ENCODE measurements around the gene ACAA1. TPM values are rescaled to one million over a fixed set of nuclear protein-coding genes. Genes with fewer than 3 reads are reported as not detected.
A peak's percentile ranks its signal among the peaks of the same experiment; 100 is the strongest.

The ACAA1 gene
- total RNA-seq, 4 donors from 2014 or later, result 123 to 324 (median 186) TPM

DNA sequence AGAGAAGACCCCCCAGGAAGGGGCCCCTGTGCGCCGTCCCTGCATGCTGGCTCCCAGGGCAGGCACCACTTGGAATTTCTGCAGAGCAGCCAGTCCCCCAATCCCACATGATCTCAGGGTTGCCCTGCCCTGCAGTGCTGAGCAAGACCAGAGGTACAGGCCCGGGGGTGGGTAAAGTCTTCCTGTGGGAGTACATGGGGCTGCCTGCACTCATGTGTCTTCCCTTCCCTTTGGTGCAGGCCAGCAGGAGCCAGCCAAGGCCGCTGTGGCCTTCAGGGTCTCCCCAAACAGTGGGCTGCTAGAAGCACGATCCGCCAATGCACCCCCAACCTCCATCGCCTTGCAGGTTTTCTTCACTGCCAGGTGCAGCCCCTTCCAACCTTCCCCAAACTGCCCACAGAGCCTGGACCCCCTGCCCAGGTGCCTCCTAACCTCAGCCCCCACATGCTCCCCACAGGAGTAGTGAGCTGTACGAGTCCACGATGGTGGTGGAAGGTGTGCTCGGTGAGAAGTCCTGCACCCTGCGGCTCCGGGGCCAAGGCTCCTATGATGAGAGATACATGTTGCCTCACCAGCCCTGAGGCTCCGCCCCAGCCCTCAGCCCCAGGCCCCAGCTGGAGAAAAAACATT is 15.0 kb downstream of the ACAA1 start:
- TF ChIP-seq, protein P1, sequence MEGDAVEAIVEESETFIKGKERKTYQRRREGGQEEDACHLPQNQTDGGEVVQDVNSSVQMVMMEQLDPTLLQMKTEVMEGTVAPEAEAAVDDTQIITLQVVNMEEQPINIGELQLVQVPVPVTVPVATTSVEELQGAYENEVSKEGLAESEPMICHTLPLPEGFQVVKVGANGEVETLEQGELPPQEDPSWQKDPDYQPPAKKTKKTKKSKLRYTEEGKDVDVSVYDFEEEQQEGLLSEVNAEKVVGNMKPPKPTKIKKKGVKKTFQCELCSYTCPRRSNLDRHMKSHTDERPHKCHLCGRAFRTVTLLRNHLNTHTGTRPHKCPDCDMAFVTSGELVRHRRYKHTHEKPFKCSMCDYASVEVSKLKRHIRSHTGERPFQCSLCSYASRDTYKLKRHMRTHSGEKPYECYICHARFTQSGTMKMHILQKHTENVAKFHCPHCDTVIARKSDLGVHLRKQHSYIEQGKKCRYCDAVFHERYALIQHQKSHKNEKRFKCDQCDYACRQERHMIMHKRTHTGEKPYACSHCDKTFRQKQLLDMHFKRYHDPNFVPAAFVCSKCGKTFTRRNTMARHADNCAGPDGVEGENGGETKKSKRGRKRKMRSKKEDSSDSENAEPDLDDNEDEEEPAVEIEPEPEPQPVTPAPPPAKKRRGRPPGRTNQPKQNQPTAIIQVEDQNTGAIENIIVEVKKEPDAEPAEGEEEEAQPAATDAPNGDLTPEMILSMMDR (IDR thresholded peaks at IDR 0.05), result no peak
- TF ChIP-seq POLR2A (IDR thresholded peaks at IDR 0.05), result no peak
- Histone ChIP-seq H3K4me3 (no peak overlapping the region), H3K4me1 (no peaks in the 10 kb centered on the region), H3K36me3 (peaks cover 0 to 75% (median 0%) of the 10 kb centered on the region in 3 donors), H3K27me3 (no peaks in the 10 kb centered on the region), H3K27ac (no peak overlapping the region), H3K9me3 (no peaks in the 10 kb centered on the region)
- peak in 1 of 3 donors; percentile 42 for DNase-seq

GRCh38 chr3:38121451-38121831 is 15.5 kb downstream of the ACAA1 start:
- DNase-seq, result peak in 1 of 3 donors; percentile 44
- Histone ChIP-seq H3K4me1 (no peaks in the 10 kb centered on the region), H3K9me3 (no peaks in the 10 kb centered on the region), H3K27me3 (no peaks in the 10 kb centered on the region), H3K27ac (no peak overlapping the region), H3K36me3 (peaks cover 0 to 70% (median 0%) of the 10 kb centered on the region in 3 donors), H3K4me3 (no peak overlapping the region)
- TF ChIP-seq, protein P1 (IDR thresholded peaks at IDR 0.05), result no peak
- no peak for TF ChIP-seq POLR2A (IDR thresholded peaks at IDR 0.05)

DNA sequence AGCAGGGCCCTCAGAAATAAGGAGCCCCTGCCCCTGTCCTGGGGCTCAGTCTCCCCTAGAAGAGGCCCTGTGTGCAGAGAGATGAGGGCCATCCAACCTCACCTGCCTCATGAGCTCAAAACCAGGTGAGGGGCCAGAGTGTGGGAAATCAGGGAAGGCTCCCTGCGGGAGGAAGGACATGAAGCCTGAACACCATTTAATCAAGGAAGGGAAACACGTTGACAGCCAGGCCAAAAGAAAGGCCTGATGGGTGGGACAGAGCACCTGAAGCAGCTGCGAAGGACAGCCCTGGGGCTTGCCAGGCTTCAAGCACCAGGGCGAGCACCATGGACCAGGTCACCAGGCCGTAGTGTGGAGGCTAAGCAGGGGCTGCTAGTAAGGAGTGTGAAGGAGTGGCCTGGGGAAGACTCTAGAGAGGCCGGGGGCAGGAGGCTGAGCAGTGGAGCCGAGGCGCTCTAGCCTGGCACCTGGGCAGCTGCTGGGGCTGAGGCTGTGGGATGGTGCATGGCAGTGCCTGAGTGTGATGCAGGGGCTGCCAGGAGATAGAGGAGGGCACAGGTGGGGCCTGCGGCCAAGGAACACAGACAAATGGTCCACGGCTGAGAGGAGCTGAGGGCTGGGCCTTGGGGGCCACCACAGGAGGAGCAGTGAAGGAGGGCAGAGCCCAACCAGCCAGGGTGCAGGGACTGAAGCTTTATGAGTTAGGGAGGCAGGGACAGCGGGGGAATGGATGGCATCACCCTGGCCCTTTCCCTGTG is 16.1 kb downstream of the ACAA1 start:
- TF ChIP-seq, protein P1 (IDR thresholded peaks at IDR 0.05), result no peak
- no peak for TF ChIP-seq POLR2A (IDR thresholded peaks at IDR 0.05)
- Histone ChIP-seq H3K27ac (no peak overlapping the region), H3K9me3 (no peaks in the 10 kb centered on the region), H3K4me1 (no peaks in the 10 kb centered on the region), H3K27me3 (no peaks in the 10 kb centered on the region), H3K4me3 (no peak overlapping the region), H3K36me3 (peaks cover 0 to 64% (median 0%) of the 10 kb centered on the region in 3 donors)
- peak in 1 of 3 donors; percentile 41 for DNase-seq

GRCh38 chr3:38119821-38120692 is 16.9 kb downstream of the ACAA1 start:
- no peak overlapping the region for H3K27ac ChIP-seq
- peaks cover 0 to 4% (median 0%) of the 10 kb centered on the region in 4 donors for H3K4me1 ChIP-seq
- DNase-seq, result peak in 2 of 3 donors; percentile 33 to 35
- H3K4me3 ChIP-seq, result no peak overlapping the region
- H3K27me3 ChIP-seq, result no peaks in the 10 kb centered on the region
- H3K36me3 ChIP-seq, result peaks cover 0 to 56% (median 0%) of the 10 kb centered on the region in 3 donors
- no peaks in the 10 kb centered on the region for H3K9me3 ChIP-seq
- TF ChIP-seq, protein P1 (IDR thresholded peaks at IDR 0.05), result no peak
- TF ChIP-seq POLR2A (IDR thresholded peaks at IDR 0.05), result no peak

GRCh38 chr3:38119248-38119544 is 17.7 kb downstream of the ACAA1 start:
- TF ChIP-seq, protein P1 (IDR thresholded peaks at IDR 0.05), result no peak
- TF ChIP-seq POLR2A (IDR thresholded peaks at IDR 0.05), result no peak
- Histone ChIP-seq H3K27me3 (no peaks in the 10 kb centered on the region), H3K9me3 (no peaks in the 10 kb centered on the region), H3K4me3 (no peak overlapping the region), H3K4me1 (peaks cover 0 to 4% (median 0%) of the 10 kb centered on the region in 4 donors), H3K36me3 (peaks cover 0 to 47% (median 0%) of the 10 kb centered on the region in 3 donors), H3K27ac (no peak overlapping the region)
- DNase-seq, result no peak
